Stimulated activated CD8-positive, alpha-beta memory T cell treated with anti-CD3 and anti-CD28 coated beads, Interleukin-2, amount 100 ng/mL, for 1 hour (primary cell): Measurements from ENCODE around the gene SYTL3.

ENCODE experiments used
- DNase-seq, 2 donors: peaks; one replicate each; pipeline ENCODE4 v3.0.0-alpha.2; 2020; ENCODE audit warnings: low read depth in 2 of 2

SYTL3 gene

GRCh38 chr6:158793432-158793831, 143.6 kb downstream of the SYTL3 start:
- no peak for DNase-seq

DNA sequence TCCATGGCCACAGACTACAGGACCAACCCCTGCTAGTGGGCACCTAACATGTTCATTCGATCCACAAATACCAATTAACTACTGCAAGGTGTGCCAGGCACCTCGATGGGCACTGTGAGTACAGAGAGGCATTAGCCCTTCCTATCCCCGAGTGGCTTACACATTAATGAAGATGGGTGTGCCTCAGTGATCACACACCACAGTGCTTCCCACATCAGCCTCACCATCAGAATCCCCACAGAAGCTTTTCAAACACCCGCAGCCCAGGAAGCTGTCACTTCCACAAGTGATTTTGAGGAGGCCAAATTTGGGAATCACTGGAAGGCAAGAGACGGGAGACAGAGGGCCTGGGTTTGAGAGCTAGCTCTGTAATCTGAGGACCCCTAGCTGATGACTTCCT, 145.7 kb downstream of the SYTL3 start:
- DNase-seq = no peak

GRCh38 chr6:158796353-158796752, 146.5 kb downstream of the SYTL3 start:
- no peak for DNase-seq

DNA sequence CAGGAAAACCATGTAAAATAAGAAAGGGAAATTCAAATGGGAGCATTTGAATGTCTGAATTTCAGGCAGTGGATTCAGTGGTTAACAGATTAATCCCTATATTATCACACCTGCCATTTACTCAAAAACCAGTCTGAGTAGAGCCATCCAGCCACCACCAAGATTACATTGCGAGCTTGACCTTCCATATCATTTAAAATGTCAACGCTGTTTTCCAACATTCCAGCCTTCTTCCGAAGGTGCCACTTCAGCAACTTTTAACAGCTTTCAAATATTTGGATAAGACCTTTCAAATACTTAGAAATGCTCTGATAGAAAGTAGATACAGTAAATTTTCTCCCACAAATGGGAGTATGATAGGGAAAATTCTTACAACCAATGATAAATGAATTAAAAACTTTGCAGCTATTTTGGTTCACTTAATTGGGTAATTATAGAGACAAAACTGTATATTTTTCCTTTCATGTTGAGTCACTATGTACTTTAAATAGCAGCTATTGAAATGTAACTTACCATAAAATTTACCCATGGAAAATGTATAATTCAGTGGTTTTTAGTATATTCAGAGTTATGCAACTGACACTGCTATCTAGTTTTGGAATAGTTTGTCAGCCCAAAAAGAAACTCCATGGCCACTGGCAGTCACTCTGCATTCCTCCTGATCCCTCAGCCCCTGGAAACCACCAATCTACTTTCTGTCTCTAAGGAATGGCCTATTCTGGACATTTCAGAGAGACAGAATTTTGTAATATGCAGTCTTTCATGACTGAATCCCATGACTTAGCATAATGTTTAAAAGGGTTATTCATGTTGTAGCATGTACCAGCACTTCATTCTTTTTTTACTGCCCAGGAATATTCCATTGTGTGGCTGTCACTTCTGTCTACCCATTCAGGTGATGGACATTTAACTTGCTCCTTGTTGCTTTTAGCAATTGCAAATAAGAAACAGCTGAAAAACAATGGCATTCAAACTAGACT, 147.8 kb downstream of the SYTL3 start:
- DNase-seq = no peak

GRCh38 chr6:158798311-158798710, 148.5 kb downstream of the SYTL3 start:
- no peak for DNase-seq

GRCh38 chr6:158799051-158799792, 149.4 kb downstream of the SYTL3 start:
- DNase-seq = no peak

DNA sequence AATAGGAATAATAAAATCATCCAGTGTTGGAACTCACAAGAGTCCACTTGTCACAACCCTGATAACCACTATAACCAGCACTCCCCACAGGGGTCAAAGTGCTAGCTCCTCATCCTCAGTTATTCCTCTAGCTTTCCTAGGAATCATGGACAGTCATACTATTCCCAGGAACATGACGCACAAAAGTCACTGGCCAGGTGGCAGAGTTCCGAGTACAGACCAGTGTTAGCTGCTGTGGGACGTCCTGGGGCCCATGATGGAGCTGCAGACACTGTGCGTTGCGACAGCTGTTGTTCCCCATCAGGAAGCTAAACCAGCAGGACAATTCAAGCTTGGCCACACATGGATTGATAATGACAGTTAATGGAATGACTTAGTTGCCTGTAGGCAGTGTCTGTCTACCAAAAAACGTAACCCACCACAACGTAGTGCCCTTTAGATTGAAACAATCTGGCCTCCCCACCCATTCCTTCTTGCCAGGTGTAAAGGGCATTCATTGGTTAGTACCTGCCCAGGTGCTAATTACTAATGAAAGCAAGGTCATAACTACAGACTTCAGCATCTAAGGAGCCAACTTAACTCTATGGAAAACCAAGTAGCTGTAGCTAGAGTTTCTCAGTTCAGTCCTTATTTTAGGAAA, 151.9 kb downstream of the SYTL3 start:
- no peak for DNase-seq

GRCh38 chr6:158803733-158804143, 153.9 kb downstream of the SYTL3 start:
- DNase-seq = no peak

DNA sequence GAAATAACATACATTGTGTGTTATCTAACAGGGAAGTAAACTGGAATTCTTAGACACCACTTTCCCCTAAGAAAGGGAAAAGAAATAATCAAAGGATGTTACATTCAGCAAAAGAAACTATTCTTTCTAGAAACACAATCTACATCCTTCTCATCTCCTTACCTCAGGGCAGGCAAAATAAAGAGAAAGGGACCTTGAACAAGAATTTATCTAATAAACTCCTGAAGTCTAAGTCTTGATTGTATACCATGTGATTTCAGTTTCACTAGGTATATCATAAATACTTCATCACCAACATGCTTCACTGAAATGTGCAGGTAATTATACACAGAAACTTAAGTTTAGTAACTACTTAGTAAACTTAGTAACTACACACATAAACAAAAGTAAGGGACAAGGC, 154.4 kb downstream of the SYTL3 start:
- DNase-seq = no peak

GRCh38 chr6:158805698-158806377, 156.0 kb downstream of the SYTL3 start:
- no peak for DNase-seq

DNA sequence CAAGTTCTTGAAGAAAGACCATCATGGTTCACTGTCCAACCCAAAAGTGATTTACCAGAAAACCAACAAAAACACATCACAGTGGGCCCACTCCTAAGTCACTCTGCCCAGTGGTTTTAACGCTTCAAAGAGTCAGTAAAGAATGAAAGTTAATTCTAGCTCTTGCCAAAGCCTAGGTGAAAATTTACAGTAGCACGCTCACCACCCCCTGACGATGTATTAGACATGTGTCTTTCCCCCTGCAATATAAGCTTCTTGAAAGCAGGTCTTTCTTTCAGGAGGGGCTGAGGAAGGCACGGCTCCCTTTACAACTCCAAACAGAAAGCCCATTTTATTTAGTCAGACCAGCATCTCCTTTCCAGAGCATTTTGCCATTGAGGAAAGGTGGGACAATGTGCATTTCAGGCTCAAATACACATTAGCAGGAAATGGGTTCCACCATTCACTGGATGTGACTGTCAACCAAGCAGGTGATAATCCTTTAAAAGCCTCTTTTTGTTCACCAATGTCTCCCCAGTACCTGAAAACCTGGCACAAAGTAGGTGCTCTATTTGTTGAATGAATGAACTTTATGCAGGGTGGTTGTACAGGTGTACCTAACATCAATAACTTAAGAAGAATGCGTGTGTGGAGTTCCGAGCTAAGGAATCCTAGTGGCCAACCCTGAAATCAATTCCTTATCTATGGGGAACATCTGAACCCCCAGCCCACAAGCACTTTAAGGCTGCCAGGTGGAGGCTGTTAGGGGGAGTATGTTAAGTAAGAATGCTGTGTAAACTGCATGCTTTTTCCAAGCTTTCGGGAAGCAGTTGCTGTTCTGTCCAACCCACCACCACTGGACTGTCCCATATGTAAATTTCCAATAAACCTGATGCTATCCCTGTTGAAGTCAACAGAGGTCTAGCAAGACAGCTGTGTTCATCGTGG, 157.9 kb downstream of the SYTL3 start:
- no peak for DNase-seq

GRCh38 chr6:158808442-158808833, 158.6 kb downstream of the SYTL3 start:
- no peak for DNase-seq

DNA sequence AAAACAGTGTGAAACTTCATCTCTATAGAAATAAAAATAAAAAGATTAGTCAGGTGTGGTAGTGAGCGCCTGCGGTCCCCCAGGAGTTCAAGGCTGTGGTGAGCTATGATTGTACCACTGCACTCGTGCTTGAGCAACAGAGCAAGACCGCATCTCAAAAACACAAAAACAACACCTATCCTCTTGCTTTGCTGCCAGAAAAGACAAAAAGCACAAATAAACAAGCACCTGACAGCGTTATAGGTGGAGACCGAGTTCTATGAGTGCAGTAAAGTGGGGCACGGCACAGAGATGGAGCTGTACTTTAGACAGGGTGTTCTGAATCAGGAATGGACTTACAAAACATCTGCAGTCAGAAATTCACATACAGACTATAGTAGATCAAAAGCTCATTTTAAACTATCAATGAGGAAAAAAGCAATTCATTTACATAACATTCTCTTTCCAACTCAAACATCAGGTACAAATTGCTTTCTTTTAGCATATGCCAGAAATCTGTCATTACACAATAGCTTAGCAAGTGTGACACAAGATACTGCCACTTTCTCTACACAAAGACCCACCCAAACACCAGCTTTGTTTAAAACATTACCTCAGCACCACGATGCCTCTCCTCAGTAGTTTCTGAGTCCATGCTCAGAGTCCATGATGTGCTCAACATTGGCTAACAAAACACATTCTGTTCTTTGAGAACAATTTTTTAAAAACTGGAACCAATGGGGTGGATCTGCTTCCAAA, 159.3 kb downstream of the SYTL3 start:
- DNase-seq = no peak

- no peak for DNase-seq
Observed at GRCh38 chr6:158810155-158811095, 160.6 kb downstream of the SYTL3 start.

DNA sequence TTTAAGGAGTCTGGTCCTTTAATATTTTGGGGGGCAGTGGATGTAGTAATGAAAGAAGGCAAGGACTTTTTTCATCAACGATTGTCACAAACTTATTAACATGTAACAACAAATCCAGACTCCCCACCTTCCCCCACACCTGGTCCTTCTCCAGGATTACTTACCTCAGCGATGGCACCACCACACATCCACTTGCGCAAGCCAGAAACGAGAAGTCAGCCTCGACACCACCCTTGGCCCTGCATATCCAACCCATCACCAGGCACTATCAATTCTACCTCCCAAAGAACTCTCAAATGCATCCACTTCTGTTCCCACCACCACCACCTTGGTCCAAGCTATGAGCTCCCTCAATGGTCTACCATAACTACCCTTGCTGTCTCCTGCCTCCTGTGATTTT, 162.8 kb downstream of the SYTL3 start:
- no peak for DNase-seq

DNA sequence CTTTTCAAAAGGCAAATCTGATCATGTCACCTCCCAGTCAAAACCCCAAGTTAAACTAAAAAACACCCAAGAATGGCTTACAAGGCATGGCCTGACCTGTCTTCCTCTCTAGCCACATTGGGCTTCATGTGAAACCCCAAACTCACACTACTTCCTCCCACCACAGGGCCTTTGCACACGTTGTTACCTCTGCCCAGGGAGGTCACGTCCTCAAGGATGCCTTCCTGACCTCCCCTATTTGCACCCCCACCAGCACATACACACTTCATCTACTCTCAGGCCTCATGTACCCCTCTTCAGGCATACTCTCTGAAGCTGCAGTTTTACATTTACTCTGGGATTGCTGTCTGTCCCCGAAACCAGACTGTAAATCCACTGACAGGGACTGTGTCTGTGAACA, 163.2 kb downstream of the SYTL3 start:
- no peak for DNase-seq
